ENCODE results near the gene VSIG10L. TPM values are rescaled to one million over a fixed set of nuclear protein-coding genes. Genes with fewer than 3 reads are reported as not detected.

VSIG10L gene
- total RNA-seq, 1 donor from 2014 or later: 7.0 TPM

DNA sequence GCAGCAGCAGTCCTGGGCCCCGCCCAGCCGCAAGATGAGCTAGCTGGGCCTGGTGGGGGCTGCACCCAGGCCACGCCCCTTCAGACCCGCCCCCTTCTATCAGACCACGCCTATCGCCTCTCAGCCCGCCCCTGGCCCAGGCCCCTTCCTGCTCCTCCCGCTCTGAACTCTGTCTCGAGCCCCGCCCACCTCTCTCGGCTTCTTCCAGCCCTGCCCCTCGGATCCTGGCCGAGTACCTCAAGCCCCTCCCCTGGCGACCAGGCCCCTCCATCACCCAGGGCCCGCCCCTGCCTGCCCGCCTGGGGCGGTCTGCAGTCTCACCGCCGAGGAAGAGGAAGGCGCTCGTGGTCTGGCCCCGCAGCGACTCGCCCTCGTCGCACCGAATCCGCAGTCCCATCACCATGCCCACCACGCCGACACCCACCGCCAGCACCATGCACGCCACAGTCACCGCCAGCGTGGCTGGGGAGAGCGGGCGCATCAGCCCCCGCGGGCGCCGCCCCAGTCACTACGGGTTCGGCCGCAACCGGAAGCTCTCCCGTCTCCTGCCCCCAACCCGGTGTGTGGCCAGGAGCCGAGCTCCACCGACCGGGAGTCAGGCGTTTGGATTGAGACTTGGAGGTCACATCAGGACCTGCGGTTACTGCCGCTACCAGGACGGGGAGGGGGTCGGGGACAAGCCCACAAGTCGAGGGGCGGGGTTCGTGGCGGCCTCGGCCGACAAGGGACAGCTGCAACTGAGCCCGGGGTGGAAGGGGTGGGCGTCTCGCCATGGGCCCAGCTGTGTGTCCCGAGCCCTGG is 25.8 kb upstream of the VSIG10L start:
- Mint-ChIP-seq H3K27ac (peak overlapping the region; percentile 100), H3K36me3 (ENCODE audit: insufficient read depth) (no peaks in the 10 kb centered on the region), H3K4me1 (ENCODE audit: low read depth) (peaks cover 30% of the 10 kb centered on the region), H3K27me3 (peaks cover 17% of the 10 kb centered on the region), H3K4me3 (ENCODE audit: low read depth) (peak overlapping the region; percentile 96), H3K9me3 (ENCODE audit: low read depth) (no peaks in the 10 kb centered on the region)
- peak; percentile 99 for DNase-seq (ENCODE audit: low spot score, unreplicated experiment)
- TF ChIP-seq, protein P1, sequence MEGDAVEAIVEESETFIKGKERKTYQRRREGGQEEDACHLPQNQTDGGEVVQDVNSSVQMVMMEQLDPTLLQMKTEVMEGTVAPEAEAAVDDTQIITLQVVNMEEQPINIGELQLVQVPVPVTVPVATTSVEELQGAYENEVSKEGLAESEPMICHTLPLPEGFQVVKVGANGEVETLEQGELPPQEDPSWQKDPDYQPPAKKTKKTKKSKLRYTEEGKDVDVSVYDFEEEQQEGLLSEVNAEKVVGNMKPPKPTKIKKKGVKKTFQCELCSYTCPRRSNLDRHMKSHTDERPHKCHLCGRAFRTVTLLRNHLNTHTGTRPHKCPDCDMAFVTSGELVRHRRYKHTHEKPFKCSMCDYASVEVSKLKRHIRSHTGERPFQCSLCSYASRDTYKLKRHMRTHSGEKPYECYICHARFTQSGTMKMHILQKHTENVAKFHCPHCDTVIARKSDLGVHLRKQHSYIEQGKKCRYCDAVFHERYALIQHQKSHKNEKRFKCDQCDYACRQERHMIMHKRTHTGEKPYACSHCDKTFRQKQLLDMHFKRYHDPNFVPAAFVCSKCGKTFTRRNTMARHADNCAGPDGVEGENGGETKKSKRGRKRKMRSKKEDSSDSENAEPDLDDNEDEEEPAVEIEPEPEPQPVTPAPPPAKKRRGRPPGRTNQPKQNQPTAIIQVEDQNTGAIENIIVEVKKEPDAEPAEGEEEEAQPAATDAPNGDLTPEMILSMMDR (IDR thresholded peaks at IDR 0.05; ENCODE audit: unreplicated experiment): no peak

DNA sequence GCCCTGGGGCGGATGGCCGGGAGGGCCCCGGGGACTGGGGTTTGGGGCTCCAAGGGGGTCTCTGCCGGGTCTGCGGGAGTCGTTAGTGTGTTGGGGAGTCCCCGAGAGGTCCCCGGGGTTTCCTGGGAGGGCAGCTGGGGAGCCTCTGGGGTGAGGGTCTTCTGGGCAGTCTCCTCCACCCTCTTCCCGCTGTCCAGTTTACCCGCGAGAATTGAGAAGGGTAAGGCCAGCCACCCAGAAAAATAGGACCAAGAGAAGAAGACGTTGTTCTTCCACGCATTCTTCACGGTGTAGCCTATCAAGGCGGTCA is 25.3 kb upstream of the VSIG10L start:
- Mint-ChIP-seq H3K4me1 (ENCODE audit: low read depth) (peaks cover 34% of the 10 kb centered on the region), H3K36me3 (ENCODE audit: insufficient read depth) (no peaks in the 10 kb centered on the region), H3K27me3 (peaks cover 14% of the 10 kb centered on the region), H3K27ac (peak overlapping the region; percentile 100), H3K4me3 (ENCODE audit: low read depth) (peak overlapping the region; percentile 96), H3K9me3 (ENCODE audit: low read depth) (no peaks in the 10 kb centered on the region)
- peak; percentile 27 for DNase-seq (ENCODE audit: low spot score, unreplicated experiment)
- TF ChIP-seq, protein P1 (IDR thresholded peaks at IDR 0.05; ENCODE audit: unreplicated experiment): no peak

DNA sequence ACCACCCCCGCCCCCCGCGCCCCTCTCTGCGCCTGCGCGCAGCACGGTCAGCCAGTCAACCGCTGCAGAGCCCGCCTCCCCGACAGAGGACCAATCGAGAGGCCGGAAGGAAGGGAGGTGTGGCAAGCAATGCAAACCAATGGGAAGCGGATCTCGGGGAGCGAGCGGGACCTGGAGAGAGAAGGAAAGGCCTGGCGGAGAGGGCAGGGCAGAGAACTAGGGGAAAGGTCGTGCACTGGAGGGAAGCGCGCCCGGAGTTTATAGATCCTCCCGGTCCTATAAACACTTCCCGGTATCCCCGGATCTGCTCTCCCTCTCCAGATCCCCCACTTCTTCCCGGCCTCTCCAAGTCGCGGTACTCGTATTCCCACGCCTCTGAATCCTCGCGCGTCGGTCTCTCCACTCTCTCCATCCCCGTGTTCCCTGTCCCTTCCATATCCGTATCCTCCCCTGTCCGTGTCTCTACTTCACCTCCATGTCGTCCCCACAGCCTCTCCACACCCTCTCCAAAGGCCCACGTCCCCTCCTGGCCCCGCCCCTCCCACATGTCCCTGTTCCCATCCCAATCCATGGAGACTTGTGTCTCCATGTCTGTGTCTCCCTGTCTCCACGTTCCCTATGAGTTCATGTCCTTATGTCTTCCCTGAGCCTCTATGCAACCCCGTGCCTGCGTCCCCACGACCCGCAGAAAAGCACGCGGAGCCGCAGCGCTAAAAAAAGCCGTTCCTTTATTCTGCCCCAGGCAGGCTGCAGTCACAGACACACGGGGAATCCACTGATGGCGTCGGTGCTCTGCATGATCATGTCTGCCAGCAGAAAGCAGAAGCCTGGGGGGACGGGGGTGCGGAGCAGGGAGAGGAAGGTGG is 24.7 kb upstream of the VSIG10L start:
- Mint-ChIP-seq H3K27me3 (peaks cover 14% of the 10 kb centered on the region), H3K27ac (peak overlapping the region; percentile 100), H3K4me1 (ENCODE audit: low read depth) (peaks cover 38% of the 10 kb centered on the region), H3K4me3 (ENCODE audit: low read depth) (peak overlapping the region; percentile 96), H3K9me3 (ENCODE audit: low read depth) (no peaks in the 10 kb centered on the region), H3K36me3 (ENCODE audit: insufficient read depth) (no peaks in the 10 kb centered on the region)
- peak; percentile 92 for DNase-seq (ENCODE audit: low spot score, unreplicated experiment)
- TF ChIP-seq, protein P1 (IDR thresholded peaks at IDR 0.05; ENCODE audit: unreplicated experiment): no peak

DNA sequence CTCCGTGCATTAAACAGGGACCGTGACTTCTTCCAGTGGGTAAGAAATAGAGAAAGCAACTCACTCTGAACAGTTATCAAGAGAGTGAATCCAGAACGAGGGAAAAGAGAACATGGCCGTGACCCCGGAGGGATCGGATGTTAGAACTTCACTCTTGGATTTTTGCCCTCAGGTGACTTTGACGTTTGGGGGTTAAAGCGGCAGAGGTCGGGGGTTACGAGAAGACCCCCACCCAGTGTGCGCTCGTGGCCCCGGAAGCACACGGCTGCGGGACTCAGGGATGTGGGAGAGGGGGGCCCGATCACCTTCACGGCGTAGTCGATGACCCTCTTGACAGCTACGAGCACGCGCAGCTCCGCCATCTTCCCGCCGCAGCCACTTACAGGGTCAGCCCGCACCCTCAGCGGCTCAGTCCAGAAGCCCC is 24.0 kb upstream of the VSIG10L start, which contains the start of gene ETFB:
ETFB (minus strand) TSS at position 424 of the 424 bp plus-strand sequence; CDS start at position 362, 62 bp downstream.
- Mint-ChIP-seq H3K4me3 (ENCODE audit: low read depth) (peak within 1 kb of the TSS; percentile 96), H3K36me3 (ENCODE audit: insufficient read depth) (no peaks in the 10 kb centered on the region), H3K9me3 (ENCODE audit: low read depth) (no peaks in the 10 kb centered on the region), H3K27me3 (peaks cover 9% of the 10 kb centered on the region), H3K27ac (peak within 1 kb of the TSS; percentile 100), H3K4me1 (ENCODE audit: low read depth) (peaks cover 38% of the 10 kb centered on the region)
- DNase-seq (ENCODE audit: low spot score, unreplicated experiment): no peak
- TF ChIP-seq, protein P1 (IDR thresholded peaks at IDR 0.05; ENCODE audit: unreplicated experiment): no peak

DNA sequence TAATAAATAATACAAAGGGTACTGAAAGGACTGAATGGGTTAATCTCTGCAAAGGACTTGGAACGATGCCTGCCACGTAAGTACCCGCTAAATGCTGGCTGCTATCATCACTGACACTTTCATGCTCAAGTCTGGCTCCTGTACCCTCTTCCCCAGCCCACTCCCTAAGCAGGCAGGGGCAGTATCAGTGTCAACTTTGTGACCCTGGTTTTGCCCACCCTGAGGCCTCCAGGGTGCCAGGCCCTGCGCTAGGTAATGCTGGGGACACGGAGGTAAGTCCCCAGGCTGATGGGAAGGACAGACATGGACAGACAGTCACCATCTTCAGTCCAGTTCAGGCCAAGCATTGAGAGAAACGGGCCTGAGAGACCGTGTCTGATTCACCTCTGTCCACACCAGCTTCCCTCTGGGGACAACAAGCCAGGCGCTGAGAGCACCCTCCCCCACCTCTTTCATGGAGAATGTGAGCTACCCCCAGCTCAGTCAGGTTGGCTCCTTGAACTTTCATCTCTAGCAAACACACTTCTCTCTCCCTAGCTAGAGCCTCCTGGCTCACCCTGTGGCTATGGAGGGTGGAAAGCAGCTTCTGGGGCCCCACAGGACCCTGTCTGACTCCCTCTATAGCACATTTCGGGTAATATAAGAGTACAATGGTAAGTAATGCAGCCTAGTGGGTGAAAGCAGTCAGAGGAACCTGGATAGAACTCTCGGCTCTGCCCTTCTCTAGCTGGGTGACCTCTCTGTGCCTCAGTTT is 23.4 kb upstream of the VSIG10L start:
- DNase-seq (ENCODE audit: low spot score, unreplicated experiment): no peak
- Mint-ChIP-seq H3K4me1 (ENCODE audit: low read depth) (peaks cover 38% of the 10 kb centered on the region), H3K27me3 (peaks cover 3% of the 10 kb centered on the region), H3K4me3 (ENCODE audit: low read depth) (peak overlapping the region; percentile 96), H3K27ac (peak overlapping the region; percentile 98), H3K9me3 (ENCODE audit: low read depth) (no peaks in the 10 kb centered on the region), H3K36me3 (ENCODE audit: insufficient read depth) (no peaks in the 10 kb centered on the region)
- TF ChIP-seq, protein P1 (IDR thresholded peaks at IDR 0.05; ENCODE audit: unreplicated experiment): no peak
